HG03558 (cell line): ENCODE data around the gene ATXN7.

Source experiments
- ATAC-seq: cut with Tn5 transposase; IDR thresholded peaks from one replicate; pipeline ENCODE4 v1.9.1; 2021; ENCODE audit warnings: moderate number of reproducible peaks; ENCODE audit not compliant: unreplicated experiment; ENCODE audit errors: extremely low read depth

The ATXN7 gene

DNA sequence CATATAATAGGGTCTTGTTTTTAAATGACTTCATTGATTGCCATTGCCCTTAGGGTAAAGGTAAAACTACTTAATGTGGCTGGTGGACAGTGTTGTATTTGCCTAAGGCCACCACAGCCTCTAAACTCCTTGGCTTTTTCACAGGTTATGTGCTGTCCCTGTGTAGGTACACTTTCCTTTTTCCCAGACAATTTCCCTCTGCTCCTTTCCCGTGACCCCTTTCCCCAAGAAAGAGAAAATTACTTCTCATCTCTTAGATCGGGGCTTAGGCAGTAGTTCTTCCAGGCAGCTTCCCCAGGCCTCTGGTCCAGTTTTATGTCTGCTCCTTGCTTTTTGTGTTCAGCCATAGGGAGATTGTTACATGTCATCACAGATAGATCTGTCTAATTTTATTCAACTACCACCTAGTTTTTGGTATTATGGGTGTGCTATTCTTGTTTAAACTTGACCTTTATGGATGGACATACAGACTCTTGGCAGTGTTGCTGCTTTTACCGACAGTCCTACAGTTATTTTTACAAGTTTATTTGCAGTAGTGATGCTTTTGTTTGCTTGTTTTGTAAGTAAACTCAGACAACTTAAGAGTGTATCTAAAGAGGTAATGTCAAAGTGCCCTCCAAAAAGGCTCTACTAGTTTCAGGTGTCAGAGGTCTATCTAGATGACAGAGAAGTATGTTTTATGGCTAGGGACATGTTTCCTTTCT, 69.0 kb downstream of the ATXN7 start:
- no peak for ATAC-seq

DNA sequence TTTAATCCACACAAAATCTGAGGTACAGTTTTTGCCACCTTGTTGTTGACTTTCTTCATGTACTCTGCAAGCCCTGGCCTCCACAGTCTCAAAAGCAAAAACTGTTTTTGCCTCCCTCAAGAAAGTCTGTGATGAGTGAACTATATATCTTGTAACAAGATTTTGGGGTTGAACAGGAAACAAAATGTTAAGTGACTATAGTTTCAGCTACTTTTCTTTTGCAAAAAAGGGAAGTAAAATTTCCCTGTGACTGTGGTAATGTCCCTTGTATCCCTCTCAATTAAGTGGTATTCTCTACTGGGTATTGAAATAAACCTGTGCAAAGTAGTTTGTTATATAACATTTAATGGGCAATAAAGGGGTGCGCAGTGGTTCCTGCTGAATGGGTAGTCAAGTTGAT, 69.8 kb downstream of the ATXN7 start:
- peak; percentile 53 for ATAC-seq

DNA sequence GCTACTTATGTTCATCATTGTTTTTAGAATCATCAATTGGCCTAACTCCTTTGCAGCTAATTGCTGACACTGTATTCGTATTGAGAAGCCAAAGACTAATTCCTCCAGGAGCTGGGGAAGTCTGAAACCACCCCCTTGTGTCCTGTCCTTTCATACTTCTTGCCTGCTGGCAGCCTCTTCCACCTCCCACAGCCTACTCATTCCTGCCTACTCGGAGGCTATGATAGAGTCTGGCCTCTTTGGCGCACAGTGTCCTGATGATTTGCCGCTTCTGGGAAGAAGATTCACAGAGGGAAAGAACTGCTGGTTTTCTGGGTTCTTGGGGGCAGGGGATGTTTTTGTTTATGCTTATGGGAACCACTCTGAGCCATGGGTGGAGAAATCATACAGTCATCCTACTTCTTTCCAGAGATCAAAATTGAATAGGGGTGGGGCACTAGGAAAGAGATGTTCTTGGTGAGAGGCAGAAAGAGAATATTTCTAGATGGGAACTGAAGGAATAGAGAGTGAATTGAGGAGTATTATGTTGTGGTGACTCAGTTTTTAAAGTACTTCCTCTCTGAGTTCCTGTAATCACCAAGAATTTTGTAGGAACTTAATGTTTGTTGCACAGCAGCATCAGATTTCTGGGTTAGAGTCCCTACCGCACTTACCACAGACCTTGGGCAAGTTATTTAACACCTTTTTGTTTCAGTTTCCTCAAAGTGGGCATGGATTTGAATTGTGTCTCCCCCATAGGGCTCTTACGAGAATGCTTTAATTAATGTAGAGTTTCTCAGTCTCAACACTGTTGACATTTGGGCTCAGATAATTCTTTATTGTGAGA, 70.6 kb downstream of the ATXN7 start:
- no peak for ATAC-seq

- no peak for ATAC-seq
These were observed 73.3 kb downstream of the ATXN7 start for GRCh38 chr3:63936925-63937324.

GRCh38 chr3:63937661-63938651, 74.3 kb downstream of the ATXN7 start:
- ATAC-seq = peak; percentile 41

DNA sequence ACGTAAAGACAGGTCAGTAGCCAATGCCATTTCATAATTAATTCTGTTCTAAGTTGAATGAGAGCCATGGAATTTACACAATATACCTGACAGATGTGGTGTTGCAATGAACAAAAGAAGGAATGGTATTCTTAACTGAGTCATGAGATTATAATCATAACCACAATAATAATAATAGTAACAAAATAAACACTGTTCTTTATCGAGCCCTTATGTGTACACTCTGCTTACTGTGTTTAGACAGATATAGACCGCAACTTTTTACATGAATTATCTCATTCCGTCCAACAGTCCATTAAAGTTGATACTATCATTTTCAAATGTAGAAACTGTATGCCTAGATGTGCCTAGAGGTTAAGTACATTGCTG, 76.7 kb downstream of the ATXN7 start:
- ATAC-seq = no peak

GRCh38 chr3:63942528-63942927, 78.9 kb downstream of the ATXN7 start:
- ATAC-seq = no peak

DNA sequence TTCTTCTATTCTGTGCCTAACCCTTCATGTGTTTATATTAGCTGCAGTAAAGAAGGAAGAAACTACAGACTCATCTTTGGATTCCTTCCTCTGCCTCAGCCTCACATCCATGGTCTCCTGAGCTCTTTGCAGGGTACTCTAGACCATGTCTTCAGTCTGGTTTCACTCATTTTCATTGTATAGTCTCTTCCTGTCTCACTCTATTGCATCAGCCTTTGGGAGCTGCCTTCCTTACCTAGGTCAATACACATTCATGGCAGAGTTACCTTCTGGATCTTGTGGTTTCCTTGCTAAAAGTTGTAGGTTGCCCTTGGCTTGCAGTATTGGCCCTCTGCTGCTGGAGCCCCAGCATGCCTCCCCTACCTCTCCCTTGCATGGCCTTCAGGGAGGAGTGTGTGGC, 80.0 kb downstream of the ATXN7 start:
- ATAC-seq = no peak

DNA sequence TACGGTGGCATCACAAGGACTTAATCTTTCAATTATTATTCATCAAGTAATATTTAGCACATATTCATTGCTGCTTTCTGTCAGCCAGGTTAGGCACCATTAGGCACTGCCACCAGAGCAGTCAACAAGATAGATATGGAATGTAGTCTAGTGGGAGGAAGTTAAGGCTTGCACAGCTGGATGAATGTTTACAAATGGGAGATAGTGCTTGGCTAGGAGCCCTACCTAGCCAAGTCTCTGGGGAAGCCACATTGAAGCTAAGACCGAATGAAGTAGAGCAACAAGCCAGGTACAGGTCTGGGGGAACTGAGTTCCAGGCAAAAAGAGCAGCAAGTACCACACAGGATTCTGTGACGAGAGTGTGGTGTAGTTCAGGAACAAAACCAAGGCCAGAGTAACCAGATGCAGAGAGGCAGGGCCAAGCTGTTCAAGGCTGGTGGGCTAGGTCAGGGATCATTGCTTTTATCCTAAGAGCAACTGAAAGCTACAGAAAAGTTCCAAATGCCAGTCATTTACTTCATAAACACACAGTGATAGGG, 82.0 kb downstream of the ATXN7 start:
- no peak for ATAC-seq

DNA sequence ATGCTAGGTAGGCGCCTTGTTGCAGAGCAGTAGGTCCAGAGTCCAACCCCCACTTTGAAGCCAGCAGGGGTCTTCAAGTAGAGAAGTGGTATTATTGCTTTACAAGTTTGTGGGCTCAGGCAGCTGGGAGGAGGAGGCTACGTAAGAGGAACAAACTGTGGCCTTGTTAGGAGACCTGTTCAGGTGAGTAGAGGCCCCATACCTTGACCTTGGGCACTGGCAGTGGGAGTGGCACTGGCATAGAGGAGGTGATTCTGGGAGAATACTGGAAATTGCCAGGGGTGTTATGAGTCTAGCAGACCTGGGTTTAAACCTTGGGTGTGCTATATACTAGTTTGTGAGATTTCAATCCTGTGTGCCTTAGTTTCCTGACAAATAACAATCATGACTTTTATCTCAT, 83.1 kb downstream of the ATXN7 start:
- no peak for ATAC-seq

DNA sequence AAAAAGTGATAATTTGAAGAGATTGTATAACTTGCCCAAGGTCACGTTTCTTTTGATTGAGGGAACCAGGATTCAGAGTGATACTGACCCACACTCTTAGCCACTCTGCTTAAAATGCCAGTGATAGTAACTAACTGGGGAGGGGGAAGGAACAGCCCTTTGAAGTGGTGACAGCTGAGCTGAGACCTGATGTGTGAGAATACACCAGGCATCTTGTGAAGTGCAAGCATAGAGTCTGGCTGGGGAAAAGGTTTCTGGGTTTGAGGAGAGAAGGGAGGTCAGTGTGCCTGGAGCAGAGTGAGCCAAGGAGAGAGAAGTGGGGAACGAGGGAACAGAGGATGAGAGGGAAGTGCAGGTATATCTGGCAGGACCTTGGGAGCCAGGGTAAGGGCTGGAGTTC, 83.9 kb downstream of the ATXN7 start:
- ATAC-seq = no peak

DNA sequence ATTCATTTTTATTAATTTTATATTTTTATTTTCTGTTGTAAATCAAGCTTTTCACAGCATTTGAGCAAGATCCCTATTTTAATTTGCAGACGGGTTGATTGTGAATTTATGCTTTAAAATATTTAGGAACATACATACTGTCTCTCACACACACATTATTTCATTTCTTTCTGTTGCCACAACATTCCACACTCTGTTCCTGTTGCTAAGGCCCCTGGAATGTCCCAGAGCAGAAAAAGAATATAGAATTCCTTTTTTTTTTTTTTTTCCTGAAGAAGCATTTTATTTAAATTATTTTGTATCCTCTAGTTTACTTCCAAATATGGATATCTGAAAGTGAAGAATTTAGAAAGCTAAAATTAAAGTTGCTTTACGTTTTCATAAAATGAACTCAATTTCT, 85.3 kb downstream of the ATXN7 start:
- no peak for ATAC-seq

GRCh38 chr3:63950698-63951097, 87.0 kb downstream of the ATXN7 start:
- ATAC-seq = no peak

- no peak for ATAC-seq
These were observed 88.0 kb downstream of the ATXN7 start for GRCh38 chr3:63951492-63952247.

DNA sequence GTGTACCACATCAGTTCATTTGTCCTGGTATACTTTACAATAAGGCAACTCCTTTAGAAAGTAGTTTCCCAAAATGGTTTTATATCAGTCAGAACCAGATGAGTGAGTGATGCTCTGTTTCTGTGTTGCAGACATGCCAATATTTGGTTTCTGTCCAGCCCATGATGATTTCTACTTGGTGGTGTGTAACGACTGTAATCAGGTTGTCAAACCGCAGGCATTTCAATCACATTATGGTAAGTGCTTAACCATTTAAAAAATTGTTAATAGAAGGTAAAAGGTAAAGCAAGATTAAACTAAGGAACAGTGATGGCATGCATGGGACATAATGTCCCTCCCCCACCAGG, 88.6 kb downstream of the ATXN7 start:
- ATAC-seq = no peak

GRCh38 chr3:63954182-63954581, 90.5 kb downstream of the ATXN7 start:
- no peak for ATAC-seq

GRCh38 chr3:63955036-63955650, 91.5 kb downstream of the ATXN7 start:
- ATAC-seq = no peak

DNA sequence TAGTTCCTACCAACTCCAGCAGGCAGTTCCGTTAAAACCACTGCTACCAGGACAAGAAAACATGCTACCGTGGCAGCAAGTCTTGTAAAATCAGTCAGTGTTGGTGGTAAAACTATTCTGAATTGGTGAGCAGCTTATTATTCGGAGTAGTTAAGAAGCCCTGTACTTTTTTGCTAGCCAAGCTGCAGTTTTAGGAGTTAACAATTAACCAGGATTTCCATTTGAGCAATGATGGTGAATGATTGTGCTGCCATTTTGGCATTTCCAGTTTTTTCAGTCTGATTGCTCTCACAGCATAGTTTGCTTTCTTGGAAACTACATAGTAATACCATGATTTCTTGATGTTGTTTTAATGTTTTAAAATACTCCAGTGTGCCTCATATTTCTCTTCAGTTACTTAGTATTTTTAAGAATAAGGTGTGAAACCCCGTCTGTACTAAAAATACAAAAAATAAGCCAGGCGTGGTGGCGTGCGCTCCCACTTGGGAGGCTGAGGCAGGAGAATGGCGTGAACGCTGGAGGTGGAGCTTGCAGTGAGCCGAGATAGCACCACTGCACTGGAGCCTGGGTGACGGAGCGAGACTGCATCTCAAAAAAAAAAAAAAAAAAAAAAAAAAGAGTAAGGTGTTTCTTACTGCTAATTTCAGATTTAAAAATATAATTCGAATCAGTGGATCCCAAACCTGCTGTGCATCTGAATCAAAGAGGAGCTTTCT, 92.3 kb downstream of the ATXN7 start:
- no peak for ATAC-seq

DNA sequence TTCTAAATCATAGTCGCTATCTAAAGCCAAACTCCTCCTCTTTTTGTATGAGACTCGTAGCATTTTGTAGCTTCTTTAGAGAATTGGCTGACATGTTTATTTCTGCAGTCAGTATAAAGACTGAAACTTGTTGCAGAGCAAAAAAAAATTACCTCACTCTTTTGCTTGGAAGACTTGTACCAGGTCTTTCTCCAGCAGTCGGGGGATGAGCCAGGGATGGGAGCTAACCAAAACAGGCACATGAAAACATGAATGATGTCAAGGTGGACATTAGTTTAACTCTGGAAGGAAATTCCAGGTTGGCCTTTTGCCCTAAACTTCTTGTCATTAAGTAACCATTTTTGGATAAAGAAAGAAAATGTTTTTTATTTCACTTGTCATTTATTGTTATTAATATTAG, 95.5 kb downstream of the ATXN7 start:
- ATAC-seq = no peak
